Coronary artery (tissue), 2 donors: Measurements from ENCODE around the gene NUBP2.

Source experiments
- DNase-seq: peaks from one replicate; pipeline ENCODE4 v3.0.0-alpha.2; 2017; ENCODE audit warnings: low spot score
- H3K27ac ChIP-seq, 2 donors: fragments of 200-600 bp; sonication (generic); one replicate each; pipeline ENCODE4 v1.5.1; 2016 to 2019
- H3K4me3 ChIP-seq: fragments of 200-600 bp; sonication (generic); 2 replicates; pipeline ENCODE4 v1.5.1; 2016; ENCODE audit warnings: mild to moderate bottlenecking, moderate library complexity
- TF ChIP-seq, protein P1 (sequence below): fragments of 200-600 bp; sonication (generic); IDR thresholded peaks from one replicate; pipeline ENCODE4 v1.5.1; 2019; ENCODE audit warnings: antibody characterized with exemption

The NUBP2 gene

GRCh38 chr16:1810536-1810935 lies 27.8 kb downstream of the NUBP2 start:
- no peak overlapping the region for H3K4me3 ChIP-seq
- DNase-seq, result no peak
- no peak overlapping the region for H3K27ac ChIP-seq
- TF ChIP-seq, protein P1, sequence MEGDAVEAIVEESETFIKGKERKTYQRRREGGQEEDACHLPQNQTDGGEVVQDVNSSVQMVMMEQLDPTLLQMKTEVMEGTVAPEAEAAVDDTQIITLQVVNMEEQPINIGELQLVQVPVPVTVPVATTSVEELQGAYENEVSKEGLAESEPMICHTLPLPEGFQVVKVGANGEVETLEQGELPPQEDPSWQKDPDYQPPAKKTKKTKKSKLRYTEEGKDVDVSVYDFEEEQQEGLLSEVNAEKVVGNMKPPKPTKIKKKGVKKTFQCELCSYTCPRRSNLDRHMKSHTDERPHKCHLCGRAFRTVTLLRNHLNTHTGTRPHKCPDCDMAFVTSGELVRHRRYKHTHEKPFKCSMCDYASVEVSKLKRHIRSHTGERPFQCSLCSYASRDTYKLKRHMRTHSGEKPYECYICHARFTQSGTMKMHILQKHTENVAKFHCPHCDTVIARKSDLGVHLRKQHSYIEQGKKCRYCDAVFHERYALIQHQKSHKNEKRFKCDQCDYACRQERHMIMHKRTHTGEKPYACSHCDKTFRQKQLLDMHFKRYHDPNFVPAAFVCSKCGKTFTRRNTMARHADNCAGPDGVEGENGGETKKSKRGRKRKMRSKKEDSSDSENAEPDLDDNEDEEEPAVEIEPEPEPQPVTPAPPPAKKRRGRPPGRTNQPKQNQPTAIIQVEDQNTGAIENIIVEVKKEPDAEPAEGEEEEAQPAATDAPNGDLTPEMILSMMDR, result no peak

DNA sequence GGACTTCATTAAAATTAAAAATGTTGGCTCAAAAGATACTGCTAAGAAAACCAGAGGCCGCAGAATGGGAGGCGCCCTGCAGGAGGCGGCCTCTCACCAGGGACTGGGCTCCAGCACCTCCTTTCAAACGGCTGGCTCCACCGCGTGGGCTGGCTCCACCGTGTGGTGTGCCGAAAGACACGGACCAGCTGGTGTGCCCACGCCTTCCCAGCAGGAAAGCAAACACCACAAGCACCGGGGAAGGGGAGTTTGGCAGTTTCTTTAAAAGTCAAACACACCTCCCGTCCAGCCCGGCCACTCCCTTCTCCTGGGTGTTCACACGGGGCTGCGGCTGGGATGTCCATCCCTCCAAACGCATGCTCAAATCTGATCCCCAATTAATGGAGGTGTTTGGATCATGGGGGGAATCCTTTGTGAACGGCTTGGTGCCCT lies 30.0 kb downstream of the NUBP2 start:
- Histone ChIP-seq H3K4me3 (no peak overlapping the region), H3K27ac (no peak overlapping the region)
- TF ChIP-seq, protein P1, result no peak
- no peak for DNase-seq

DNA sequence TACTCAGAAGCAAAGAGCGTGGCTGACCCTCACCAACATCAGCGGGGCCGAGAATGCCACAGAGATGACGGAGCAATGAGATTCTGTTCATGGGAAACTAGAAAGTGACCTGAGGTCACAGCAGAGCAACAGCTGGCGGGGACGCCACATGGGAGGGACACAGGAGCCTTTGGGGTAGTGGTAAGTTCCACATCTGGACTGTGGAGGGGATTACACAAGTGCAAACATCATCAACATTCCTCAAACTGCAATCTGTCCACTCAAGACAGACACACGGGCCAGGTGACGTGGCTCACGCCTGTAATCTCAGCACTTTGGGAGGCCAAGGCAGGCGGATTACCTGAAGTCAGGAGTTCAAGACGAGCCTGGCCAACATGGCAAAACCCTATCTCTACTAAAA lies 32.7 kb downstream of the NUBP2 start:
- TF ChIP-seq, protein P1, result no peak
- no peak overlapping the region for H3K4me3 ChIP-seq
- DNase-seq, result no peak
- H3K27ac ChIP-seq, result no peak overlapping the region

DNA sequence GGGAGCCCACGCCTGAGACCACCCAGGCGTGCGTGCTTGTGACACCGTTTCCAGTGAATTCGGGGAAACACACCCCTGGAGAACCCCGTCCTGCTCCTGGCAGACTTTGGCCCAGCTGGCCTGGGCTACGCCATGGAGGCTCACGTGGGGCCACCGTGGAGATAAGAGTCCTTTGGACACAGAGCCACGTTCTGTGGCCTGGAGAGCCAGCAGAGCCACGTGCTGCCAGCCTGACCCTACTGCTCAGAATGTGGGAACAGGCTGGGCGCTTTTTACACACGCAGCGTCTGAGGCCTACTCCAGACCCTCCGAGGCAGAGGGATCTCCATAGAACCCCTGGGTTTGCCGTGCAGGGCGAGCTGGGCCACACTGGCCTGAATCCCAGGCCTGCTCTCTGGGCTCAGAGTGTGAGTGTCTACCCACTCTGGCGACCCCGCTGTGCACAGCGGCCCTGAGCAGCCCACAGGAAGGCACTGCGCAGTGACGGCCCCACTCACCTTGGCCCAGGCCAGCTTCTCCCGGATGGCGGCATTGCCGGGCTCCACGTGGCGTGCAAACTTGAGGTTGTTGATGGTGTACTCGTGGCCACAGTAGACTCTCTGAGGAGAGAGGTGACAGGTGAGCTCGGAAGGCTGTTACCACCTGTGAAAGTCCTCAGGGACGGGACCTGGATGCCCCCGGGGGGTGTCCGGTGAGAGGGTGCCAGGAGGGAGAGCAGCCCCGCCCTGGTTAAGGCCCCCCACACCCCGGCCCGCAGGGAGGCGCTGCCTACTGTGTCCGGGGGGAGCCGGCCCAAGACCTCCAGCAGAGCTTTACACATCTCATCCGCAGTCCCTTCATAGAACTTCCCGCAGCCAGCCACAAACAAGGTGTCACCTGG lies 33.9 kb downstream of the NUBP2 start:
- DNase-seq, result no peak
- TF ChIP-seq, protein P1, result no peak
- Histone ChIP-seq H3K4me3 (no peak overlapping the region), H3K27ac (no peak overlapping the region)

DNA sequence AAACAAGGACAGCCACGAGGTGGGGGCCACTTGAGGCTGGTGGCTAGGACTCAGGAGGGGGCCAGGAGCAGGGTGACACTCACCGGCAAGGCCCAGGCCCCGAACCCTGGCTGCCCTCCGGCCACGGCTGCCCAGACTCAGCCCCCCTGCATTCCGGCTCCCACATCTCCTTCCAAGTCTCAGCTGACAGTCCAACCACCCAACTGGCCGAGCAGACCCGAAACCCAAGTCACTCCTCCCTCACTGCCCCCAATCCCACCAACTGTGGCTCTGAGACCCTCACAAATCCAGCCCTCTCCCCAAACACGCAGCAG lies 34.5 kb downstream of the NUBP2 start:
- no peak for DNase-seq
- Histone ChIP-seq H3K4me3 (no peak overlapping the region), H3K27ac (no peak overlapping the region)
- TF ChIP-seq, protein P1, result no peak

DNA sequence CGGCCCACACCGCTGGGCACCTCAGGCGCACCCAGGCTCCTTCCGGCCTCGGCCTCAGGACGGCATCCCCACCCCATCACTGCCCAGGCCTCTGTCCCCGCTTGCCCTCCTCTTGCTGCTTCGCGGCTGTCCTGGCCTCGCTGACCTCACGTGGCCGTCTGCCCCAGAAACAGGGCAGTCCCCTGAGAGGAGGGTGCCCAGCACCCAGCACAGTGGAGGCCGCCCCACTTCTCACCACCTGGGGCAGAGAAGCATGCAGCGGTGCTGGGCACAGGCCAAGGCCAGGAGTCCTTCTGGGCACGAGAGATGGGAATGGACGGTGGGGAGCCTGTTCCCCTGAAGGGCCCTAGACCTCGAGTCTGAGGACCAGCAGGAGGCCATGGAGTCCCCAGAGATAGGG lies 35.0 kb downstream of the NUBP2 start:
- DNase-seq, result no peak
- TF ChIP-seq, protein P1, result no peak

DNA sequence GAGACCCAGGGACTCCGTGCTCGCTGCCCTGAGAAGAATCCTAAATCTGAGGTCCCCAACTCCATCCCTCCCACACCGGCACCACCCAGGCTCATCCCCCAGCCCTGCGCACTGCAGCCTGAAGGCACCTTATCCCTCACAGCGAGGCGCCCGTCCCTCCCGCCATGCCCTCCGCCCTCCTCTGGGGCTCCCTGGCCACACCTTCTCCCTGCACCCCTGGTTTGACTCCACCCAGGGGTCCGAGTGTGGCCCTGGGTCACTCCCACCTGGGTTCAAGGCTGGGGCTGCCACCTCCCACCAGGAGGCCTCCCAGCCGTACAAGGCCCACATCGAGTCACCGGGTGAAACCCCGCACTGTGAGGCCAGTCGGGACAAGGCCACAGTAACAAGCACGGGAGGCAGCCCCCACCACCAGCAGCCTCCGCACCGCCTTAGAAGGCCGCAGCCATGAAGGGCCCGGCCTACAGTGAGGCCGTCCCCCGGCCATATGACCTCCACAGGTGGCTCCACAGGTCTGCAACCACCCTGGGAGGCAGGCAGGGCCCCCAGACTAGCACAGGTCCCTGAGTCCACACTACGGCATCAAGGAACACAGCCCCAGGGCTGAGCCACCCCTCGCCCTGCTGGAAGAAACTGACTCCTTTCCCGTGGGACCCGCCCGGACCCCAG lies 35.6 kb downstream of the NUBP2 start:
- DNase-seq, result no peak
- TF ChIP-seq, protein P1, result no peak

More for the DNA sequence above, 35.0 kb downstream of the NUBP2 start:
- no peak overlapping the region for H3K4me3 ChIP-seq
- H3K27ac ChIP-seq, result no peak overlapping the region

More for the DNA sequence above, 35.6 kb downstream of the NUBP2 start:
- Histone ChIP-seq H3K4me3 (no peak overlapping the region), H3K27ac (no peak overlapping the region)
